GM12865 (cell line): ENCODE measurements around the gene EIF5A.
"Not testable (repeated sequence)": the region's sequence is repeated elsewhere in the genome, so short reads cannot be mapped to it uniquely, and the experiment has no call there.

Experiments
- DNase-seq: peaks from one replicate; pipeline ENCODE4 v3.0.0; 2010; ENCODE audit warnings: low read depth
- H3K4me3 ChIP-seq: 2 replicates; pipeline ENCODE4 v1.5.1; 2011; ENCODE audit warnings: mild to moderate bottlenecking, low read depth, low read length, control low read depth
- CTCF ChIP-seq: IDR thresholded peaks from 2 replicates; pipeline ENCODE4 v1.5.1; 2011; ENCODE audit warnings: low read length, control low read depth, low read depth, inconsistent platforms; ENCODE audit not compliant: insufficient read depth; ENCODE audit errors: missing control alignments

Gene EIF5A

GRCh38 chr17:7329997-7330637 lies 22.7 kb downstream of the EIF5A start:
- DNase-seq = peak; percentile 89
- no peak for TF ChIP-seq CTCF

GRCh38 chr17:7330638-7331015 lies 23.2 kb downstream of the EIF5A start:
- TF ChIP-seq CTCF = no peak
- peak overlapping the region; percentile 74 for H3K4me3 ChIP-seq

More at GRCh38 chr17:7329997-7330637, 22.7 kb downstream of the EIF5A start:
- peak overlapping the region; percentile 74 for H3K4me3 ChIP-seq

GRCh38 chr17:7332111-7332510 lies 24.7 kb downstream of the EIF5A start:
- H3K4me3 ChIP-seq = peak overlapping the region; percentile 32
- no peak for DNase-seq
- no peak for TF ChIP-seq CTCF

More at GRCh38 chr17:7330638-7331015, 23.2 kb downstream of the EIF5A start:
- DNase-seq = no peak

- H3K4me3 ChIP-seq = peak overlapping the region; percentile 32
- peak; percentile 84 for DNase-seq
Observed at GRCh38 chr17:7332600-7333069, 25.2 kb downstream of the EIF5A start.

- no peak for TF ChIP-seq CTCF
- DNase-seq = no peak
- H3K4me3 ChIP-seq = no peak overlapping the region
Observed at GRCh38 chr17:7334938-7335538, 27.6 kb downstream of the EIF5A start.

- peak overlapping the region; percentile 94 for H3K4me3 ChIP-seq
- DNase-seq = not testable (repeated sequence)
Observed at GRCh38 chr17:7335765-7336164, 28.3 kb downstream of the EIF5A start.

- peak within 1 kb of the TSS; percentile 94 for H3K4me3 ChIP-seq
- DNase-seq = peak; percentile 88
- no peak for TF ChIP-seq CTCF
Observed at GRCh38 chr17:7336240-7337175, 29.1 kb downstream of the EIF5A start, which contains the start of gene ACAP1. Gene ACAP1, plus strand, starts transcription at chr17:7336529. Its CDS starts 206 bp downstream, at chr17:7336735.

GRCh38 chr17:7337600-7337999 lies 30.2 kb downstream of the EIF5A start:
- H3K4me3 ChIP-seq = peak overlapping the region; percentile 94
- DNase-seq = not testable (repeated sequence)
